HepG2 (cell line): ENCODE data around the gene CBX2. TPM values are rescaled to one million over a fixed set of nuclear protein-coding genes. Genes with fewer than 3 reads are reported as not detected.

Experiments
- ATM ChIP-seq: fragments of 450-650 bp; IDR thresholded peaks from 2 replicates; pipeline ENCODE4 v1.7.1; 2017; ENCODE audit warnings: mild to moderate bottlenecking, borderline replicate concordance
- JUNB ChIP-seq: sonication (generic); formaldehyde crosslinking; IDR thresholded peaks from 2 replicates; pipeline ENCODE4 v1.8.0; 2022; ENCODE audit warnings: missing genetic modification reagents, mild to moderate bottlenecking, borderline replicate concordance
- MTERF4 ChIP-seq: sonication (generic); formaldehyde crosslinking; IDR thresholded peaks from 2 replicates; pipeline ENCODE4 v1.8.0; 2023; ENCODE audit warnings: mild to moderate bottlenecking, missing genetic modification reagents
- NAIF1 ChIP-seq: sonication (generic); formaldehyde crosslinking; IDR thresholded peaks from 2 replicates; pipeline ENCODE4 v1.5.0; 2020; ENCODE audit warnings: mild to moderate bottlenecking, missing genetic modification reagents, borderline replicate concordance
- NCOR1 ChIP-seq: fragments of 200-600 bp; sonication (generic); IDR thresholded peaks from 2 replicates; pipeline ENCODE4 v1.7.0; 2017; ENCODE audit warnings: antibody characterized with exemption, low read length, borderline replicate concordance
- TCF12 ChIP-seq, 2 experiments: fragments of 450-650 bp in 1 of 2; sonication (generic) in 1 of 2; formaldehyde crosslinking in 1 of 2; IDR thresholded peaks; 2 replicates each; pipeline versions ENCODE4 v1.6.1 to v1.8.0; 2017 to 2022; ENCODE audit warnings: antibody characterized with exemption in 1 of 2, mild to moderate bottlenecking in 1 of 2, missing genetic modification reagents in 1 of 2, moderate library complexity in 1 of 2
- TEF ChIP-seq: sonication (generic); formaldehyde crosslinking; IDR thresholded peaks from 2 replicates; pipeline ENCODE4 v1.5.0; 2020; ENCODE audit warnings: missing genetic modification reagents
- ZBTB25 ChIP-seq: IDR thresholded peaks from 2 replicates; pipeline ENCODE4 v1.6.1; 2018; ENCODE audit warnings: missing genetic modification reagents
- ZBTB3 ChIP-seq: sonication (generic); formaldehyde crosslinking; IDR thresholded peaks from 2 replicates; pipeline ENCODE4 v1.4.0; 2020; ENCODE audit warnings: low read depth, mild to moderate bottlenecking, moderate library complexity, missing genetic modification reagents, borderline replicate concordance
- ZFP41 ChIP-seq: sonication (generic); formaldehyde crosslinking; IDR thresholded peaks from 2 replicates; pipeline ENCODE4 v1.4.0; 2020; ENCODE audit warnings: mild to moderate bottlenecking, missing genetic modification reagents, borderline replicate concordance
- ZGPAT ChIP-seq: IDR thresholded peaks from 2 replicates; pipeline ENCODE4 v1.6.1; 2016; ENCODE audit warnings: mild to moderate bottlenecking
- ZNF180 ChIP-seq: sonication (generic); formaldehyde crosslinking; IDR thresholded peaks from 2 replicates; pipeline ENCODE4 v1.4.0; 2020; ENCODE audit warnings: low read depth, missing genetic modification reagents, borderline replicate concordance
- ZNF678 ChIP-seq: sonication (generic); formaldehyde crosslinking; IDR thresholded peaks from 2 replicates; pipeline ENCODE4 v1.4.0; 2020; ENCODE audit warnings: mild to moderate bottlenecking, missing genetic modification reagents
- ZNF761 ChIP-seq: sonication (generic); formaldehyde crosslinking; conservative IDR thresholded peaks from 2 replicates; pipeline ENCODE4 v1.4.0; 2020; ENCODE audit warnings: mild to moderate bottlenecking, missing genetic modification reagents
- ZNF850 ChIP-seq: sonication (generic); formaldehyde crosslinking; conservative IDR thresholded peaks from 2 replicates; pipeline ENCODE4 v1.9.0; 2021; ENCODE audit warnings: mild to moderate bottlenecking, missing genetic modification reagents
- polyA plus RNA-seq, 8 experiments: library from polyadenylated mRNA; depleted of rRNA in 3 of 8; stranded (reverse) in 7 of 8; unstranded in 1 of 8; fragments of >200 nt; fragmentation: Illumina TruSeq in 4 of 8; extraction: Trizol in 4 of 8; gene quantifications; 2 replicates each; pipeline versions ENCODE4 v1.2.1 to v1.2.3, GENCODE V29; 2011 to 2016; ENCODE audit warnings: low read depth in 4 of 8, missing spikeins in 1 of 8, mixed read lengths in 1 of 8; ENCODE audit not compliant: insufficient read depth in 1 of 8
- total RNA-seq, 5 experiments: library from RNA; depleted of rRNA; stranded (reverse); fragments of >200 nt; fragmentation: Illumina TruSeq; extraction: Trizol; gene quantifications; 2 replicates each; pipeline ENCODE4 v1.2.3, GENCODE V29; 2016; ENCODE audit warnings: low read depth in 1 of 5
- TF ChIP-seq, protein P1 (sequence below): IDR thresholded peaks from 2 replicates; pipeline ENCODE4 v1.6.1; 2016; ENCODE audit warnings: missing biosample characterization, missing genetic modification reagents, low read depth
- TF ChIP-seq, protein P2 (sequence below): sonication (generic); formaldehyde crosslinking; IDR thresholded peaks from 2 replicates; pipeline ENCODE4 v1.4.0; 2020; ENCODE audit warnings: mild to moderate bottlenecking, missing genetic modification reagents, borderline replicate concordance

The CBX2 gene
- total and polyA plus RNA-seq, 2 of the 13 experiments (the other 11 are each of a cell fraction or from before 2014, with no cell fraction given), result 14.5 to 31.1 TPM

DNA sequence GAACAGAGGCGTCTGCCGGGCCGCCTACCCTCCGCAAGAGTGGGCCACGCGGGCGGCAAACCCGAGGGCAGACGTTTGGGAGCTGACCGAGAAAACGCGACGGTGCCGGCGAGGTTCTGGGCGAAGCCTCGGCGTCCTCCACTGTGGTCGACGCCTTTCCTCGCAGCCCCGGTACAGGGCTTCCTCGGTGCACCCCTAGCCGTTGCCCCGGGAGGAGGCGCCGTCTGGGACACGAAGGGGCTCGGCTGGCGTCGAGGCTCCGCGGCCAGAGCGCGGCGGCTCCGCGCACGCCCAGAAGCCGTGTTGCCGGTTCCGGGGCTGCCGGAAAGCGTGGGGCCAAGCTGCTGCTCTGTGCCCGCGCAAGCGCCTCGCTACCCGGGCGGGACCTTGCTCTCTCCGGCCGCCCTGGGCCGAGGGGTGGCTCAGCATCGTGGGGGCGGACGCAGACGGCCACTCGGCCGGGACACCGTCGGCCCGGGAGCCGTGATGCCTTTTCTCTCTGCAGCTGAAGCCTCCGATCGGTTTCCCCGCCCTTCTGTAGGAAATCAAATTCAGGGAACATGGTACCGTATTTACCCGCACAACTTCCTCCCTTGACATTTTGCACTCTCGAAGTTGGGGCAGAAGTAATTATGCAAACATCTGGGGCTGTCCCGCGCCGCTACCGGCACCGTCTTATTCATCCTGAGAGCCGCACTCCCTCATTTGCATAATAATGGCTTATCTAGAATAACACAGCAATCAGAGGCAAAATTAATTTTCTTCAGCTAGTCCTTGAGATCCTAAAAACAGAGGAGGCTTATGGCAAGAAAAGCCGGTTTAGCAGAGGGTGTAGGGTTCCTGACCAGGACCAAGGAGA is 26.3 kb downstream of the CBX2 start (continued):
- peak; percentile 19; the same call in 1 of the 2 replicates for TF ChIP-seq ZBTB25 (CRISPR knock-in tag)
- no peak for TF ChIP-seq ZNF850 (CRISPR knock-in tag)
- TF ChIP-seq ZNF180 (CRISPR knock-in tag), result no peak
- TF ChIP-seq, protein P1, sequence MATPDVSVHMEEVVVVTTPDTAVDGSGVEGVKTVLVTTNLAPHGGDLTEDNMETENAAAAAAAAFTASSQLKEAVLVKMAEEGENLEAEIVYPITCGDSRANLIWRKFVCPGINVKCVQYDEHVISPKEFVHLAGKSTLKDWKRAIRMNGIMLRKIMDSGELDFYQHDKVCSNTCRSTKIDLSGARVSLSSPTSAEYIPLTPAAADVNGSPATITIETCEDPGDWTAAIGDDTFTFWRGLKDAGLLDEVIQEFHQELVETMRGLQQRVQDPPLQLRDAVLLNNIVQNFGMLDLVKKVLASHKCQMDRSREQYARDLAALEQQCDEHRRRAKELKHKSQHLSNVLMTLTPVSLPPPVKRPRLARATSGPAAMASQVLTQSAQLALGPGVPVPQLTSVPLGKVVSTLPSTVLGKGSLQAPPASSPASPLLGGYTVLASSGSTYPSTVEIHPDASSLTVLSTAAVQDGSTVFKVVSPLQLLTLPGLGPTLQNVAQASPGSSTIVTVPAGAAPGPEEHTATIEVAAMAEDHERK (CRISPR knock-in tag), result no peak
- TF ChIP-seq ZNF761 (CRISPR knock-in tag), result peak; percentile 85; the same call in 1 of the 2 replicates
- peak; percentile 88 for TF ChIP-seq ZGPAT (CRISPR knock-in tag)
- TF ChIP-seq ZFP41 (CRISPR knock-in tag), result peak; percentile 65; the same call in 1 of the 2 replicates
- no peak for TF ChIP-seq TCF12 (IDR thresholded peaks at IDR 0.05)
- TF ChIP-seq TCF12 (CRISPR knock-in tag; IDR thresholded peaks at IDR 0.05), result peak; percentile 94
- no peak; the same call in 1 of the 2 replicates for TF ChIP-seq TEF
- TF ChIP-seq, protein P2, sequence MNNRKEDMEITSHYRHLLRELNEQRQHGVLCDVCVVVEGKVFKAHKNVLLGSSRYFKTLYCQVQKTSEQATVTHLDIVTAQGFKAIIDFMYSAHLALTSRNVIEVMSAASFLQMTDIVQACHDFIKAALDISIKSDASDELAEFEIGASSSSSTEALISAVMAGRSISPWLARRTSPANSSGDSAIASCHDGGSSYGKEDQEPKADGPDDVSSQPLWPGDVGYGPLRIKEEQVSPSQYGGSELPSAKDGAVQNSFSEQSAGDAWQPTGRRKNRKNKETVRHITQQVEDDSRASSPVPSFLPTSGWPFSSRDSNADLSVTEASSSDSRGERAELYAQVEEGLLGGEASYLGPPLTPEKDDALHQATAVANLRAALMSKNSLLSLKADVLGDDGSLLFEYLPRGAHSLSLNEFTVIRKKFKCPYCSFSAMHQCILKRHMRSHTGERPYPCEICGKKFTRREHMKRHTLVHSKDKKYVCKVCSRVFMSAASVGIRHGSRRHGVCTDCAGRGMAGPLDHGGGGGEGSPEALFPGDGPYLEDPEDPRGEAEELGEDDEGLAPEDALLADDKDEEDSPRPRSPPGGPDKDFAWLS (CRISPR knock-in tag), result no peak
- no peak for TF ChIP-seq ATM
- TF ChIP-seq NCOR1, result no peak
- TF ChIP-seq ZBTB3 (CRISPR knock-in tag), result no peak
- TF ChIP-seq NAIF1 (CRISPR knock-in tag), result peak; percentile 33; the same call in 1 of the 2 replicates
- TF ChIP-seq MTERF4, result peak; percentile 94
- no peak for TF ChIP-seq JUNB (CRISPR knock-in tag)
- peak; percentile 86; the same call in 1 of the 2 replicates for TF ChIP-seq ZNF678 (CRISPR knock-in tag)
